GM18951 (cell line): Measurements from ENCODE around the gene GDNF.

Source experiments
- POLR2A ChIP-seq: IDR thresholded peaks from 4 replicates; pipeline ENCODE4 v1.6.1; 2011; ENCODE audit warnings: mild to moderate bottlenecking; ENCODE audit not compliant: insufficient read length, insufficient read depth; ENCODE audit errors: extremely low read depth
- in situ Hi-C: fragments of 300-500 bp; cut with MboI; formaldehyde crosslinking; loops from one replicate; pipeline ENCODE4 v1.12.0; 2022; ENCODE audit warnings: low sequenced_read_pairs, mixed read lengths, inconsistent platforms; ENCODE audit not compliant: unreplicated experiment

The GDNF gene

GRCh38 chr5:37773809-37774208, 66.0 kb downstream of the GDNF start:
- no peak for TF ChIP-seq POLR2A
- in situ Hi-C loops, result no loop called here

GRCh38 chr5:37772255-37772654, 67.6 kb downstream of the GDNF start:
- in situ Hi-C loops, result no loop called here
- no peak for TF ChIP-seq POLR2A

- in situ Hi-C loops, result no loop called here
- TF ChIP-seq POLR2A, result no peak
These were observed 68.1 kb downstream of the GDNF start for GRCh38 chr5:37771731-37772130.

DNA sequence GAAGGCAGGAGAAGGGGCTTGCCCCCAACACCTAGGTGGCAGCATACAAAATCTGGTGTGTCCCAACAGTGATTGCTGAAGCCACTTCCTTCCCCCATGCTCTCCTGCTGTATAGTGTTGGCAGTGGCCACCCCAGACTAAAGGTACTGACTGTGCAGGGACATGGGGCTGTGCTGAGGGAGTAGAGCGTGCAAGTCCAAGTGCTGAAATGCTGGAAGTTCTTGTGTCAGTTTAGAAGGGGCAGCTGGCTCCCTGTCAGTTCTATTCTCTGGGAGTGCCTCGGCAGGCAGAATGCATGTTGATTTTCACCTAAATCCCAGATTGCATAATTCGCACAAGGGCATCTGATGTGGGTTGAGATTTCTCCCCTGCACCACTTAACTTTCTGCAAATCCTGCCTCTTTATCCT, 68.6 kb downstream of the GDNF start:
- in situ Hi-C loops, result no loop called here
- no peak for TF ChIP-seq POLR2A

GRCh38 chr5:37770786-37771185, 69.1 kb downstream of the GDNF start:
- no peak for TF ChIP-seq POLR2A
- in situ Hi-C loops, result no loop called here

- TF ChIP-seq POLR2A, result no peak
- in situ Hi-C loops, result no loop called here
These were observed 70.0 kb downstream of the GDNF start for GRCh38 chr5:37769840-37770239.

DNA sequence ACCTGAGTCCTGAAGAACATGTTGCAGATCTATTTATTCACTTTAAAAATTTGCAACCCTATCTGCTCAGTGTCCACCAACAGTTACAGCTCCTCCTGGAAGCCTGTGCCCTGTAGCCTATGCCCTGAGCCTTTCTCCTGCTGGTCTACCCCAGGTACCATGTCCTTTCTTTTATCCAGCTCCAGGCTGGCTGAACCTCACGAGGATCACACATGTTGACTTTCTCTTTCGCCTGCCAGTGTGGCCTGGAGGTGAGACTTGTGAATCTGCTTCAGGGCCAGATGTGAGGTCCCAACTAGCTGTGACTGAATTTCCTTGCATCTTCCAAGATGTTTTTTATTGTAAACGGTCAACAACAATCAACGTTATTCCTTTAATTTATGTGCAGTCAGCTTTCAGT, 70.7 kb downstream of the GDNF start:
- TF ChIP-seq POLR2A, result no peak
- in situ Hi-C loops, result no loop called here

DNA sequence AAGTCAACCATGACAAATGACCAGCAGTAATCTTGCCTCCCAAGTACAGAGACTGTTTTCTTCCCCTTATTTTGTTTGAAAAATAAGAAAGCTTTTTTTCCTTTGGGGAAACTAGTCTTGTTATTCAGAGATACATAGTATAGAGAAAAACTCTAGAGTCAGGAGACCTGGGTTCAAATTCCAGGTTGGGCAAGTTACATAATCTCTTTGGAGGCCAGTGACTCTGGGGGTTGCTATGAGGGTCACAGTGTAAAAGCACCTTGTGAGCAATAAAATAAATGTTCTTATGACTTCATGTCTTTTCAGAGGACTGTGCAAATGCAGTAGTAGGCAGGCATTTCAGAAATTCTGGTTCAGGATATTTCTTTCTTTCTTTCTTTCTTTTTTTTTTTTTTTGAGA, 71.5 kb downstream of the GDNF start:
- in situ Hi-C loops, result no loop called here
- no peak for TF ChIP-seq POLR2A

- in situ Hi-C loops, result no loop called here
- TF ChIP-seq POLR2A, result no peak
These were observed 71.9 kb downstream of the GDNF start for GRCh38 chr5:37767961-37768360.

DNA sequence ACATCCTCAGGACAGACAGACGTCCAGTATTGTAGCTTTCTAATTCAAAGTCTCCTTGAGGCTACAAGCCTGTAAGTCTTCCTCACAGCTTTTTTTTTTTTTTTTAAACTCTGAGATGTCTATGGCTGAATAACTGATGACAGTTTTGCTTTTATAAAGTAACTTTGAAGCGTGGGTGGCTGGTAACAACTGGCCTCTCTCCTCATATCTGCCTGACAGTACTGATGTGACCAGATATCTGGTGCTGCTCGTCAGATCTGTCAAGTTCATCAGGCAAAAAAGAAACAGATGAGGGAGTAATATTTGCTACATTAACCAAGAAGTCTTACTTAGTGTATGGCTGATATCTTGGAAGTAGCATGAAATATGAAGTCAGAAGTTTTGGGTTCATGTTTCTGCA, 72.6 kb downstream of the GDNF start:
- no peak for TF ChIP-seq POLR2A
- in situ Hi-C loops, result no loop called here
